HG03196 (cell line): ENCODE measurements around the gene ST3GAL4.

Experiments used
- ATAC-seq: cut with Tn5 transposase; IDR thresholded peaks from one replicate; pipeline ENCODE4 v1.9.1; 2021; ENCODE audit not compliant: unreplicated experiment

The ST3GAL4 gene

GRCh38 chr11:126328938-126329643 lies 26.4 kb upstream of the ST3GAL4 start:
- no peak for ATAC-seq

- no peak for ATAC-seq
These were observed 25.8 kb upstream of the ST3GAL4 start for GRCh38 chr11:126329644-126330211.

GRCh38 chr11:126331286-126331685 lies 24.2 kb upstream of the ST3GAL4 start:
- ATAC-seq: no peak

- no peak for ATAC-seq
These were observed 23.2 kb upstream of the ST3GAL4 start for GRCh38 chr11:126332221-126332711.

- no peak for ATAC-seq
These were observed 22.3 kb upstream of the ST3GAL4 start for GRCh38 chr11:126333142-126333541.

GRCh38 chr11:126334659-126335462 lies 20.6 kb upstream of the ST3GAL4 start:
- ATAC-seq: no peak

- ATAC-seq: no peak
These were observed 20.1 kb upstream of the ST3GAL4 start for GRCh38 chr11:126335463-126335760.

GRCh38 chr11:126336138-126336541 lies 19.3 kb upstream of the ST3GAL4 start:
- no peak for ATAC-seq

- ATAC-seq: no peak
These were observed 18.8 kb upstream of the ST3GAL4 start for GRCh38 chr11:126336671-126337101.

- ATAC-seq: no peak
These were observed 18.4 kb upstream of the ST3GAL4 start for GRCh38 chr11:126337126-126337473.

GRCh38 chr11:126337474-126338241 lies 17.8 kb upstream of the ST3GAL4 start:
- no peak for ATAC-seq

- no peak for ATAC-seq
These were observed 17.0 kb upstream of the ST3GAL4 start for GRCh38 chr11:126338346-126339055.

- ATAC-seq: no peak
These were observed 16.2 kb upstream of the ST3GAL4 start for GRCh38 chr11:126339073-126339862.

GRCh38 chr11:126339863-126340434 lies 15.5 kb upstream of the ST3GAL4 start:
- ATAC-seq: no peak

- ATAC-seq: no peak
These were observed 14.4 kb upstream of the ST3GAL4 start for GRCh38 chr11:126340960-126341606.

GRCh38 chr11:126341760-126342161 lies 13.7 kb upstream of the ST3GAL4 start:
- ATAC-seq: no peak

- ATAC-seq: no peak
These were observed 12.4 kb upstream of the ST3GAL4 start for GRCh38 chr11:126343051-126343450.

GRCh38 chr11:126344141-126345080 lies 11.1 kb upstream of the ST3GAL4 start:
- no peak for ATAC-seq
